HepG2 (cell line): Measurements from ENCODE around the gene C4BPA. TPM values are rescaled to one million over a fixed set of nuclear protein-coding genes. Genes with fewer than 3 reads are reported as not detected.
A peak's percentile ranks its signal among the peaks of the same experiment; 100 is the strongest.

ENCODE experiments used
- ATF7 ChIP-seq, 2 experiments: fragments of 450-650 bp in 1 of 2; sonication (generic) in 1 of 2; formaldehyde crosslinking in 1 of 2; IDR thresholded peaks; 2 replicates each; pipeline versions ENCODE4 v1.4.0 to v1.6.1; 2016 to 2020; ENCODE audit warnings: antibody characterized with exemption in 1 of 2, mild to moderate bottlenecking in 1 of 2, missing genetic modification reagents in 1 of 2
- BCL6 ChIP-seq: IDR thresholded peaks from 2 replicates; pipeline ENCODE4 v1.6.1; 2016; ENCODE audit warnings: missing genetic modification reagents, missing compliant biosample characterization
- GATAD2A ChIP-seq: IDR thresholded peaks from 2 replicates; pipeline ENCODE4 v1.6.1; 2016
- ISL2 ChIP-seq: sonication (generic); formaldehyde crosslinking; IDR thresholded peaks from 2 replicates; pipeline ENCODE4 v1.5.0; 2020; ENCODE audit warnings: missing genetic modification reagents
- RCOR2 ChIP-seq: IDR thresholded peaks from 2 replicates; pipeline ENCODE4 v1.6.1; 2016; ENCODE audit warnings: missing biosample characterization, missing genetic modification reagents
- YEATS2 ChIP-seq: sonication (generic); formaldehyde crosslinking; IDR thresholded peaks from 2 replicates; pipeline ENCODE4 v1.4.0; 2020; ENCODE audit warnings: missing genetic modification reagents, borderline replicate concordance
- ZKSCAN5 ChIP-seq: sonication (generic); formaldehyde crosslinking; IDR thresholded peaks from 2 replicates; pipeline ENCODE4 v1.5.1; 2020; ENCODE audit warnings: mild to moderate bottlenecking, missing genetic modification reagents
- ZMAT3 ChIP-seq: sonication (generic); formaldehyde crosslinking; conservative IDR thresholded peaks from 2 replicates; pipeline ENCODE4 v1.7.0; 2021; ENCODE audit warnings: missing genetic modification reagents
- ZNF264 ChIP-seq: sonication (generic); formaldehyde crosslinking; IDR thresholded peaks from 2 replicates; pipeline ENCODE4 v1.4.0; 2020; ENCODE audit warnings: missing genetic modification reagents
- ZNF333 ChIP-seq: sonication (generic); formaldehyde crosslinking; IDR thresholded peaks from 2 replicates; pipeline ENCODE4 v1.4.0; 2020; ENCODE audit warnings: mild to moderate bottlenecking, missing genetic modification reagents, borderline replicate concordance
- ZNF777 ChIP-seq: sonication (generic); formaldehyde crosslinking; IDR thresholded peaks from 2 replicates; pipeline ENCODE4 v1.4.0; 2020; ENCODE audit warnings: missing genetic modification reagents
- polyA plus RNA-seq, 8 experiments: library from polyadenylated mRNA; depleted of rRNA in 3 of 8; stranded (reverse) in 7 of 8; unstranded in 1 of 8; fragments of >200 nt; fragmentation: Illumina TruSeq in 4 of 8; extraction: Trizol in 4 of 8; gene quantifications; 2 replicates each; pipeline versions ENCODE4 v1.2.1 to v1.2.3, GENCODE V29; 2011 to 2016; ENCODE audit warnings: low read depth in 4 of 8, missing spikeins in 1 of 8, mixed read lengths in 1 of 8; ENCODE audit not compliant: insufficient read depth in 1 of 8
- total RNA-seq, 5 experiments: library from RNA; depleted of rRNA; stranded (reverse); fragments of >200 nt; fragmentation: Illumina TruSeq; extraction: Trizol; gene quantifications; 2 replicates each; pipeline ENCODE4 v1.2.3, GENCODE V29; 2016; ENCODE audit warnings: low read depth in 1 of 5
- TF ChIP-seq, protein P1 (sequence below): sonication (generic); formaldehyde crosslinking; IDR thresholded peaks from 2 replicates; pipeline ENCODE4 v1.9.0; 2021; ENCODE audit warnings: missing genetic modification reagents, mild to moderate bottlenecking, borderline replicate concordance
- TF ChIP-seq, protein P2 (sequence below), 2 experiments: sonication (generic) in 1 of 2; formaldehyde crosslinking in 1 of 2; IDR thresholded peaks; 2 replicates each; pipeline versions ENCODE4 v1.4.0 to v1.6.1; 2018 to 2020; ENCODE audit warnings: missing genetic modification reagents in 2 of 2, borderline replicate concordance in 1 of 2, low read depth in 1 of 2, mild to moderate bottlenecking in 1 of 2, missing biosample characterization in 1 of 2
- TF ChIP-seq, protein P3 (sequence below): sonication (generic); formaldehyde crosslinking; IDR thresholded peaks from 2 replicates; pipeline ENCODE4 v1.4.0; 2020; ENCODE audit warnings: mild to moderate bottlenecking, missing genetic modification reagents
- TF ChIP-seq, protein P4 (sequence below): IDR thresholded peaks from 2 replicates; pipeline ENCODE4 v1.6.1; 2016; ENCODE audit warnings: low read depth, borderline replicate concordance
- TF ChIP-seq, protein P5 (sequence below): sonication (generic); formaldehyde crosslinking; IDR thresholded peaks from 2 replicates; pipeline ENCODE4 v1.4.0; 2020; ENCODE audit warnings: mild to moderate bottlenecking, missing genetic modification reagents
- TF ChIP-seq, protein P6 (sequence below): IDR thresholded peaks from 2 replicates; pipeline ENCODE4 v1.6.1; 2016
- TF ChIP-seq, protein P7 (sequence below): sonication (generic); formaldehyde crosslinking; IDR thresholded peaks from 2 replicates; pipeline ENCODE4 v1.8.0; 2022; ENCODE audit warnings: mild to moderate bottlenecking, missing genetic modification reagents, borderline replicate concordance

C4BPA gene
- total and polyA plus RNA-seq, 2 of the 13 experiments (the other 11 are each of a cell fraction or from before 2014, with no cell fraction given), result 32.1 to 60.1 TPM

DNA sequence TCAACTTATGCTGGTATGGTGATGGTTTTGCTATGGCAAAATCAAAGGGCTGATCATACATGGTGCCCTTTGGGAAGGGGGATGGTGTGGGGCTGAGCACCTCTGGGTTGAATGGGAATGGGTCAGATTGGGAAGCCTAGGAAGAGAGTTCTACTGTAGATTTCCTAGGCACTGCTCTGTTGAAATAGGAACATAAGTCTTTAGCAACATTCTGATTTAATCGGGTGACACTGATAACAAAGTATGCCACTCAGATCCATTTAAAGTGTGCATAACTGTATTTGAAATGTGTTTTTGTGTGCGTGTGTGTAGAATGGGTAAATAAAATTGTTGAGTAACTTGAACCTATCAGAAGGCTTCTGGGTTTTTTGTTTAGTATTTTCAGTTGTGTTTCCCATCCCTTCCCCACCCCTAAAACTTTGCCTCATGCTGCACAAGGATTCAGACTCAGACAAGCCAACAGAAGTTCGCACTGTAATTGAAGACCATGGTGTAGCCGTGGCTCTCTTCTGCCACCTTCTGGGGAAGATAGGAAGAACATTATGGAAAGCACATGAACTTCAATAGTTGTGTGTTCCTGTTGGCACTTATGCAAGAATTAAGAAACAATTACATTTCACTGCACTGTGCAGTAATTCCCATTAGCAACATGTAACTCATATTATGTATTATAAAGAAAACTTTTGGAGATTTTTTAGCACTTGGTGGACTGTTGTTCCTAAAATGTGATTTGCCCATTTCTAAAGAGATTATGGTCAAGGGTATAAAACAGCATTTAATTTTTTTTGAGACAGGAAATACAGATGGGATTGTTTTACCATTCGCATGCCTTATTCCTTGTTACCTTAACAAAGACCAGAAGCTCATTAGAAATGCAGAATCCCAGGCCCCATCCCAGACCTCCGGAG is 26.3 kb upstream of the C4BPA start (continued):
- TF ChIP-seq ZNF333 (CRISPR knock-in tag) (no peak), BCL6 (CRISPR knock-in tag) (no peak), ATF7 (IDR thresholded peaks at IDR 0.05) (no peak), ATF7 (CRISPR knock-in tag; IDR thresholded peaks at IDR 0.05) (no peak), ZMAT3 (CRISPR knock-in tag) (no peak), ISL2 (CRISPR knock-in tag) (no peak), GATAD2A (CRISPR knock-in tag) (0 out of 2 replicates have a peak, but pooled peaks have one; percentile 45), ZKSCAN5 (no peak), ZNF777 (CRISPR knock-in tag) (no peak), RCOR2 (no peak), YEATS2 (CRISPR knock-in tag) (no peak; the same call in 1 of the 2 replicates), ZNF264 (CRISPR knock-in tag) (no peak)
- TF ChIP-seq, protein P1, sequence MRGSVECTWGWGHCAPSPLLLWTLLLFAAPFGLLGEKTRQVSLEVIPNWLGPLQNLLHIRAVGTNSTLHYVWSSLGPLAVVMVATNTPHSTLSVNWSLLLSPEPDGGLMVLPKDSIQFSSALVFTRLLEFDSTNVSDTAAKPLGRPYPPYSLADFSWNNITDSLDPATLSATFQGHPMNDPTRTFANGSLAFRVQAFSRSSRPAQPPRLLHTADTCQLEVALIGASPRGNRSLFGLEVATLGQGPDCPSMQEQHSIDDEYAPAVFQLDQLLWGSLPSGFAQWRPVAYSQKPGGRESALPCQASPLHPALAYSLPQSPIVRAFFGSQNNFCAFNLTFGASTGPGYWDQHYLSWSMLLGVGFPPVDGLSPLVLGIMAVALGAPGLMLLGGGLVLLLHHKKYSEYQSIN (CRISPR knock-in tag), result no peak
- TF ChIP-seq, protein P2, sequence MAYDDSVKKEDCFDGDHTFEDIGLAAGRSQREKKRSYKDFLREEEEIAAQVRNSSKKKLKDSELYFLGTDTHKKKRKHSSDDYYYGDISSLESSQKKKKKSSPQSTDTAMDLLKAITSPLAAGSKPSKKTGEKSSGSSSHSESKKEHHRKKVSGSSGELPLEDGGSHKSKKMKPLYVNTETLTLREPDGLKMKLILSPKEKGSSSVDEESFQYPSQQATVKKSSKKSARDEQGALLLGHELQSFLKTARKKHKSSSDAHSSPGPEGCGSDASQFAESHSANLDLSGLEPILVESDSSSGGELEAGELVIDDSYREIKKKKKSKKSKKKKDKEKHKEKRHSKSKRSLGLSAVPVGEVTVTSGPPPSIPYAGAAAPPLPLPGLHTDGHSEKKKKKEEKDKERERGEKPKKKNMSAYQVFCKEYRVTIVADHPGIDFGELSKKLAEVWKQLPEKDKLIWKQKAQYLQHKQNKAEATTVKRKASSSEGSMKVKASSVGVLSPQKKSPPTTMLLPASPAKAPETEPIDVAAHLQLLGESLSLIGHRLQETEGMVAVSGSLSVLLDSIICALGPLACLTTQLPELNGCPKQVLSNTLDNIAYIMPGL (CRISPR knock-in tag; IDR thresholded peaks at IDR 0.05; ENCODE audit: borderline replicate concordance in 1 of 2, low read depth in 1 of 2), result peak in 1 of 2 experiments; percentile 84; a peak in 2 of 4 replicates
- TF ChIP-seq, protein P3, sequence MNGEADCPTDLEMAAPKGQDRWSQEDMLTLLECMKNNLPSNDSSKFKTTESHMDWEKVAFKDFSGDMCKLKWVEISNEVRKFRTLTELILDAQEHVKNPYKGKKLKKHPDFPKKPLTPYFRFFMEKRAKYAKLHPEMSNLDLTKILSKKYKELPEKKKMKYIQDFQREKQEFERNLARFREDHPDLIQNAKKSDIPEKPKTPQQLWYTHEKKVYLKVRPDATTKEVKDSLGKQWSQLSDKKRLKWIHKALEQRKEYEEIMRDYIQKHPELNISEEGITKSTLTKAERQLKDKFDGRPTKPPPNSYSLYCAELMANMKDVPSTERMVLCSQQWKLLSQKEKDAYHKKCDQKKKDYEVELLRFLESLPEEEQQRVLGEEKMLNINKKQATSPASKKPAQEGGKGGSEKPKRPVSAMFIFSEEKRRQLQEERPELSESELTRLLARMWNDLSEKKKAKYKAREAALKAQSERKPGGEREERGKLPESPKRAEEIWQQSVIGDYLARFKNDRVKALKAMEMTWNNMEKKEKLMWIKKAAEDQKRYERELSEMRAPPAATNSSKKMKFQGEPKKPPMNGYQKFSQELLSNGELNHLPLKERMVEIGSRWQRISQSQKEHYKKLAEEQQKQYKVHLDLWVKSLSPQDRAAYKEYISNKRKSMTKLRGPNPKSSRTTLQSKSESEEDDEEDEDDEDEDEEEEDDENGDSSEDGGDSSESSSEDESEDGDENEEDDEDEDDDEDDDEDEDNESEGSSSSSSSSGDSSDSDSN (CRISPR knock-in tag), result no peak
- TF ChIP-seq, protein P4, sequence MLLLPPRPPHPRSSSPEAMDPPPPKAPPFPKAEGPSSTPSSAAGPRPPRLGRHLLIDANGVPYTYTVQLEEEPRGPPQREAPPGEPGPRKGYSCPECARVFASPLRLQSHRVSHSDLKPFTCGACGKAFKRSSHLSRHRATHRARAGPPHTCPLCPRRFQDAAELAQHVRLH (CRISPR knock-in tag), result no peak
- TF ChIP-seq, protein P5, sequence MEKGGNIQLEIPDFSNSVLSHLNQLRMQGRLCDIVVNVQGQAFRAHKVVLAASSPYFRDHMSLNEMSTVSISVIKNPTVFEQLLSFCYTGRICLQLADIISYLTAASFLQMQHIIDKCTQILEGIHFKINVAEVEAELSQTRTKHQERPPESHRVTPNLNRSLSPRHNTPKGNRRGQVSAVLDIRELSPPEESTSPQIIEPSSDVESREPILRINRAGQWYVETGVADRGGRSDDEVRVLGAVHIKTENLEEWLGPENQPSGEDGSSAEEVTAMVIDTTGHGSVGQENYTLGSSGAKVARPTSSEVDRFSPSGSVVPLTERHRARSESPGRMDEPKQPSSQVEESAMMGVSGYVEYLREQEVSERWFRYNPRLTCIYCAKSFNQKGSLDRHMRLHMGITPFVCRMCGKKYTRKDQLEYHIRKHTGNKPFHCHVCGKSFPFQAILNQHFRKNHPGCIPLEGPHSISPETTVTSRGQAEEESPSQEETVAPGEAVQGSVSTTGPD (CRISPR knock-in tag), result no peak
- TF ChIP-seq, protein P6, sequence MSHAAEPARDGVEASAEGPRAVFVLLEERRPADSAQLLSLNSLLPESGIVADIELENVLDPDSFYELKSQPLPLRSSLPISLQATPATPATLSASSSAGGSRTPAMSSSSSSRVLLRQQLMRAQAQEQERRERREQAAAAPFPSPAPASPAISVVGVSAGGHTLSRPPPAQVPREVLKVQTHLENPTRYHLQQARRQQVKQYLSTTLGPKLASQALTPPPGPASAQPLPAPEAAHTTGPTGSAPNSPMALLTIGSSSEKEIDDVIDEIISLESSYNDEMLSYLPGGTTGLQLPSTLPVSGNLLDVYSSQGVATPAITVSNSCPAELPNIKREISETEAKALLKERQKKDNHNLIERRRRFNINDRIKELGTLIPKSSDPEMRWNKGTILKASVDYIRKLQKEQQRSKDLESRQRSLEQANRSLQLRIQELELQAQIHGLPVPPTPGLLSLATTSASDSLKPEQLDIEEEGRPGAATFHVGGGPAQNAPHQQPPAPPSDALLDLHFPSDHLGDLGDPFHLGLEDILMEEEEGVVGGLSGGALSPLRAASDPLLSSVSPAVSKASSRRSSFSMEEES (CRISPR knock-in tag), result no peak
- TF ChIP-seq, protein P7, sequence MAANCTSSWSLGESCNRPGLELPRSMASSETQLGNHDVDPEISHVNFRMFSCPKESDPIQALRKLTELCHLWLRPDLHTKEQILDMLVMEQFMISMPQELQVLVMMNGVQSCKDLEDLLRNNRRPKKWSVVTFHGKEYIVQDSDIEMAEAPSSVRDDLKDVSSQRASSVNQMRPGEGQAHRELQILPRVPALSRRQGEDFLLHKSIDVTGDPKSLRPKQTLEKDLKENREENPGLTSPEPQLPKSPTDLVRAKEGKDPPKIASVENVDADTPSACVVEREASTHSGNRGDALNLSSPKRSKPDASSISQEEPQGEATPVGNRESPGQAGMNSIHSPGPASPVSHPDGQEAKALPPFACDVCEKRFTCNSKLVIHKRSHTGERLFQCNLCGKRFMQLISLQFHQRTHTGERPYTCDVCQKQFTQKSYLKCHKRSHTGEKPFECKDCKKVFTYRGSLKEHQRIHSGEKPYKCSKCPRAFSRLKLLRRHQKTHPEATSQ (CRISPR knock-in tag), result no peak
